Activated naive CD8-positive, alpha-beta T cell (primary cell): ENCODE measurements around the gene KIF27.
"Not testable (repeated sequence)": the region's sequence is repeated elsewhere in the genome, so short reads cannot be mapped to it uniquely, and the experiment has no call there.

ENCODE experiments used
- H3K27ac Mint-ChIP-seq: one replicate; pipeline ENCODE4 v1.8.0; 2021; ENCODE audit warnings: mixed read lengths
- H3K27me3 Mint-ChIP-seq: one replicate; pipeline ENCODE4 v1.8.0; 2021; ENCODE audit warnings: mixed read lengths
- H3K36me3 Mint-ChIP-seq: one replicate; pipeline ENCODE4 v1.8.0; 2021; ENCODE audit warnings: mixed read lengths
- H3K4me1 Mint-ChIP-seq: one replicate; pipeline ENCODE4 v1.8.0; 2021; ENCODE audit warnings: low read depth, mixed read lengths
- H3K4me3 Mint-ChIP-seq: one replicate; pipeline ENCODE4 v1.8.0; 2021; ENCODE audit warnings: mild to moderate bottlenecking, mixed read lengths
- H3K9me3 Mint-ChIP-seq: one replicate; pipeline ENCODE4 v1.8.0; 2021; ENCODE audit warnings: low read depth, mixed read lengths

KIF27 gene

DNA sequence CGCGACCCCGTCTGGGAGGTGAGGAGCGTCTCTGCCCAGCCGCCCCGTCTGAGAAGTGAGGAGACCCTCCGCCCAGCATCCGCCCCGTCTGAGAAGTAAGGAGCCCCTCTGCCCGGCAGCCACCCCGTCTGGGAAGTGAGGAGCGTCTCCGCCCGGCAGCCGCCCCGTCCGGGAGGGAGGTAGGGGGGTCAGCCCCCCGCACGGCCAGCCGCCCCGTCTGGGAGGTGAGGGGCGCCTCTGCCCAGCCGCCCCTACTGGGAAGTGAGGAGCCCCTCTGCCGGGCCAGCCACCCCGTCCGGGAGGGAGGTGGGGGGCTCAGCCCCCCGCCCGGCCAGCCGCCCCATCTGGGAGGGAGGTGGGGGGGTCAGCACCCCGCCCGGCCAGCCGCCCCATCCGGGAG, 117.3 kb downstream of the KIF27 start:
- H3K4me1 Mint-ChIP-seq, H3K4me3 Mint-ChIP-seq, H3K27ac Mint-ChIP-seq, H3K27me3 Mint-ChIP-seq, H3K9me3 Mint-ChIP-seq: not testable (repeated sequence)
- peaks cover 10% of the 10 kb centered on the region for H3K36me3 Mint-ChIP-seq

DNA sequence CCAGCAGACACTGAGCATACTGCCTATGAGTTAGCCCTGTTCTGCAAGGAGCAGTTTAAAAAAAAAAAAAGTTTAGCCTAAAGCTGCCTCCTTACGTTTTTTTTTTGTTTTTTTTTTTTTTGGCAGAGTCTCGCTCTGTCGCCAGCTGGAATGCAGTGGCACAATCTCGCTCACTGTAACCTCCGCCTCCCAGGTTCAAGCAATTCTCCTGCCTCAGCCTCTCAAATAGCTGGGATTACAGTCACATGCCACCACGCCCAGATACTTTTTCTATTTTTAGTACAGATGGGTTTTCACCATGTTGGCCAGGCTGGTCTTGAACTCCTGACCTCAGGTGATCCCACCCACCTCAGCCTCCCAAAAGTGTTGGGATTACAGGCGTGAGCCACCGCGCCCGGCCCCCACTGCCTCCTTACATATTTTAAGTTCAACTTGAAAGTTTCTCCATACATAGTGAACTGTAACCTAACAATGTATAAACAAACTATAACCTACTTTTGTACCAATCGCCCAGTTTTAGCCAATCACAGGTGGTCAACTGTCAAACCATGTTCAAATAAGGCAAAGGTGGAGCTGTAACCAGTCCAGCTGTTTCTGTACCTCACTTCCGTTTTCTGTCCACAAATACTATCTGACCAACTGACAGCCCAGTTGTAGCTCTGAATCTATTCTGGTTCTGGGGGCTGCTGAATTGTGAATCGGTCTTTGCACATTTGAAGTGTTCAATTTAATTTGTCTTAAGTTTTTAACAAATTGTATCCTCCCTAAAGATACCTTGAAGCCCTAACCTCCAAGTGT, 120.8 kb downstream of the KIF27 start:
- Mint-ChIP-seq H3K27ac (no peak overlapping the region), H3K4me1 (no peaks in the 10 kb centered on the region), H3K27me3 (no peaks in the 10 kb centered on the region), H3K9me3 (no peaks in the 10 kb centered on the region), H3K36me3 (peaks cover 11% of the 10 kb centered on the region), H3K4me3 (no peak overlapping the region)

DNA sequence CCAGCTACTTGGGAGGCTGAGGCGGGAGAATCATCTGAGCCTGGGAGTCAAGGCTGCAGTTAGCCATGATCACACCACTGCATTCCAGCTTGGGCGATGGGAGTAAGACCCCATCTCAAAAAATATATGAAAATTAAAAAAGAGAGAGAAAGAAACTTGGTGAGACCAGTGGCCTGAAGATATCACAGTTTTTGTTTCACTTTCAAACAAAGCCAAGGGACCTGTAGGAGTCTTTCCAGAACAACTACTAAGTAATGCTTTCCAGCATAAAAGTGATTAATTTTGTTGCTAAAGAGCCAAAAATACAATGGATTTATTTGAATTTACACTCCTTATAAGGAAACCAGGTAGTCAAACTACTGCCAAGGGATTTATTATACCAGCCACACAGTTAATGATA, 127.2 kb downstream of the KIF27 start:
- Mint-ChIP-seq H3K9me3 (no peaks in the 10 kb centered on the region), H3K4me3 (no peak overlapping the region), H3K36me3 (peaks cover 12% of the 10 kb centered on the region), H3K4me1 (no peaks in the 10 kb centered on the region), H3K27me3 (no peaks in the 10 kb centered on the region), H3K27ac (no peak overlapping the region)

DNA sequence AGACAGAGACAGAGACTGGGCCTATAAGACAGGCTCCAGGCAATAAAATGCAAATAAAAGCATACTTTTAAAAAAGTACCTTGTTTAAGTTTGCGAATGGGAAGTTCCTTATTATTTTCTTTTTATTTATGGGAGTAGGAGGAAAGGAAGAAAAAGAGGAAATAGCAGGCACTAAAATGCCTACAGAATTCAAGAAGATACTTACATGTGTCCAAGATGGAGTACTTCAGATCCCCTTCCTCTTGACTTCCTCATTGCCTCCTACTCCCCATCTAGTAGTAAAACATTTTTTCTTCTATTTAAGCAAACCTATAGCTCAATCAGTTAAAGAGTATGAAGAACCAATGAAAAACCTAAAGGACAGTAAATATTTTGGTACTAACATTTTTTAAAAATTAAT, 128.5 kb downstream of the KIF27 start:
- Mint-ChIP-seq H3K27me3 (no peaks in the 10 kb centered on the region), H3K9me3 (no peaks in the 10 kb centered on the region), H3K36me3 (peaks cover 10% of the 10 kb centered on the region), H3K4me3 (no peak overlapping the region), H3K27ac (no peak overlapping the region), H3K4me1 (no peaks in the 10 kb centered on the region)
